HG03469 (cell line): ENCODE measurements around the gene CLCNKB.
"Not testable (repeated sequence)": the region's sequence is repeated elsewhere in the genome, so short reads cannot be mapped to it uniquely, and the experiment has no call there.

Experiments used
- ATAC-seq: cut with Tn5 transposase; IDR thresholded peaks from one replicate; pipeline ENCODE4 v1.9.1; 2021; ENCODE audit warnings: mild to moderate bottlenecking, moderate library complexity, moderate number of reproducible peaks; ENCODE audit not compliant: unreplicated experiment

The CLCNKB gene

GRCh38 chr1:16029288-16029687 lies 14.3 kb upstream of the CLCNKB start:
- ATAC-seq: no peak

- no peak for ATAC-seq
Measured at GRCh38 chr1:16031551-16031950, 12.0 kb upstream of the CLCNKB start.

- no peak for ATAC-seq
Measured at GRCh38 chr1:16032388-16033102, 11.0 kb upstream of the CLCNKB start.

- ATAC-seq: not testable (repeated sequence)
Measured at GRCh38 chr1:16033103-16033632, 10.4 kb upstream of the CLCNKB start.

GRCh38 chr1:16036461-16036860 lies 7.1 kb upstream of the CLCNKB start:
- not testable (repeated sequence) for ATAC-seq

GRCh38 chr1:16038620-16038912 lies 5.0 kb upstream of the CLCNKB start:
- ATAC-seq: no peak

GRCh38 chr1:16039871-16040270 lies 3.7 kb upstream of the CLCNKB start:
- not testable (repeated sequence) for ATAC-seq

GRCh38 chr1:16041200-16041599 lies 2.4 kb upstream of the CLCNKB start:
- ATAC-seq: no peak

- ATAC-seq: no peak
Measured at GRCh38 chr1:16042096-16042495, 1.5 kb upstream of the CLCNKB start.

- ATAC-seq: not testable (repeated sequence)
Measured at GRCh38 chr1:16042654-16043053, 928 bp upstream of the CLCNKB start.

GRCh38 chr1:16043950-16044349 lies 368 bp downstream of the CLCNKB start:
- no peak for ATAC-seq

GRCh38 chr1:16046842-16047241 lies 3.3 kb downstream of the CLCNKB start:
- no peak for ATAC-seq

- ATAC-seq: no peak
Measured at GRCh38 chr1:16047791-16048475, 4.4 kb downstream of the CLCNKB start.

- ATAC-seq: no peak
Measured at GRCh38 chr1:16048573-16049189, 5.1 kb downstream of the CLCNKB start.

GRCh38 chr1:16050328-16050727 lies 6.7 kb downstream of the CLCNKB start:
- no peak for ATAC-seq

- no peak for ATAC-seq
Measured at GRCh38 chr1:16051039-16051438, 7.5 kb downstream of the CLCNKB start.

GRCh38 chr1:16051949-16052348 lies 8.4 kb downstream of the CLCNKB start:
- not testable (repeated sequence) for ATAC-seq

GRCh38 chr1:16053781-16054502 lies 10.4 kb downstream of the CLCNKB start:
- no peak for ATAC-seq

- no peak for ATAC-seq
Measured at GRCh38 chr1:16054598-16055540, 11.3 kb downstream of the CLCNKB start.
